Epithelial cell of esophagus (primary cell): ENCODE results near the gene ZNF628.

ENCODE experiments used
- DNase-seq: peaks from one replicate; pipeline ENCODE4 v3.0.0; 2010; ENCODE audit warnings: low read depth
- H3K4me3 ChIP-seq: 2 replicates; pipeline ENCODE4 v1.5.1; 2011; ENCODE audit warnings: mild to moderate bottlenecking, low read length, control low read depth
- CTCF ChIP-seq: IDR thresholded peaks from 2 replicates; pipeline ENCODE4 v1.5.1; 2011; ENCODE audit warnings: low read depth, mild to moderate bottlenecking, low read length, control low read depth, inconsistent platforms; ENCODE audit not compliant: insufficient read depth; ENCODE audit errors: missing control alignments

The ZNF628 gene

DNA sequence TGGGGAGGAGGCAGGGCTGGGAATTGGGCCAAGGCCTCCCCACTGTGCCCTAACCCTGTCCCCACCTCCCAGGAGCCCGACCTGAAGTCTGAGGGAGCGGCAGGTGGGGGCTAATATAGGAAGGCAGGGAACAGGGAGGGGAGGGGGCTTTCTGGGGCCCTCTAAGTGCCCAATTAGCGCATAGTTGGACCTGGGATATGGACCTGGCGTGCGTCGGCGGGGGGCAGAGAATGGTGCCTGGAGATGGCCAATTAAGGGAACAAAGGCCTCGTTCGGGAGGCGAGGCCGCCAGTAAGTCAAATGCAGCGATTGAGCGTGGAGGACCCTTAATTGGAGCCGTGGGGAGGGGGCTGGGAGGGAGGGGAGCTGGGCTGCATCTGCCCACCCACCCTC, 11.8 kb upstream of the ZNF628 start, which contains the start of gene C19orf85:
Gene C19orf85, minus strand, starts transcription at position 90 of the 393 bp plus-strand sequence. CDS start 197 bp downstream, outside the sequence.
- no peak for TF ChIP-seq CTCF
- no peak within 1 kb of the TSS for H3K4me3 ChIP-seq
- no peak for DNase-seq

DNA sequence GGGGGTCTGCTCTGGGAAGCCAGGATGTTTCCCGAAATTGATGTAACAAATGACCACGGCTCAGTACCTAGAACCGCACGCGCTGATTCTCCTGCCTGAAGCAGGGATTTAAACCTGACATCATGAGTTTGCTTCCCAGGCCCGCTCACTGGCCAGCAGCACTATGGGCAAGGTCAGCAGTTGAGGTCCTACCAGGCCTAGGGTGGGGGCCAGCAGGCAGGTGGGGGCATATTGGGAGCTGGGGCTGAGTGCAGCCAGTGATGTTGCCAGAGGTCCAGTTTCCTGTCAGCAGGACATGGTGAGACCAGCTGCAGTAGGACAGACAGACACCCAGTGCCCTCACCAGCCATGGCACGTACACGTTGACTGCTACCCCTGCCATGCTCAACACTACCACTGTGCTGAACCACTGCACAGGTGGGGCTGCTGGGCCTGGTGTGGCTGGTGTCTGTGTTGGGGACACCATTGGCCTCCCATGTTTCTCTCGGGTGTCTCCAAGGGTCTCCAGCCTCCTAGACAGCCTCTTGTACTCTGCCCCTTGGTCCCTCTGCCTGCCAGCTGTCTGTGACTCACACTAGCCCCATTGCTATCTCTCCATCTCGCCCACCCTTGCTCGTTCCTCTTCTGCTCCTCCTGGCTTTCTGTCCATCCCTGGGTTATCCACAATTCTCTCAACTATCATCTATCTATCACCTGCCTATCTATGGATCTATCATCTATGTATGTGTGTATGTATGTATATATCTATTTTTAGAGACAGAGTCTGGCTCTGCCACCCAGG, 10.8 kb upstream of the ZNF628 start:
- no peak overlapping the region for H3K4me3 ChIP-seq
- TF ChIP-seq CTCF, result no peak
- no peak for DNase-seq

- DNase-seq, result no peak
- TF ChIP-seq CTCF, result no peak
- no peak overlapping the region for H3K4me3 ChIP-seq
These were observed 10.2 kb upstream of the ZNF628 start for GRCh38 chr19:55466241-55466614.

GRCh38 chr19:55467236-55468053, 9.0 kb upstream of the ZNF628 start:
- no peak overlapping the region for H3K4me3 ChIP-seq
- peak; percentile 47 for DNase-seq
- peak; percentile 62 for TF ChIP-seq CTCF

DNA sequence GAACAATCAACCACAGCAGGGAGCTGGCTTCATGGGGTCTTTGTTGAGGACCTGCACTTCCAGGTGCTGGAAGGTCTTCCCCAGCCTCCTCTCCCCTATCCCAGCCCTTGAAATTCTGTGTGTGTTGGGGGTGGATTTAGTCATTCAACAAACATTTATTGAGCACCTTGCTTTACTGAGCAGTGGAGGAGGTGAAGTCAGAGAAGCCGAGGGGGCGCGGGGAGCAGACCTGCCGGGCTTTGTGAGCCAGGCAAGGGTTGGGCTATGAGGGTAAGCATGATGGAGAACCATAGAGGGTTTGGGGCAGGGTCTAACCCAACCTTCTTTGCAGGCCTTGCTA, 8.4 kb upstream of the ZNF628 start:
- H3K4me3 ChIP-seq, result no peak overlapping the region
- DNase-seq, result no peak
- TF ChIP-seq CTCF, result no peak

DNA sequence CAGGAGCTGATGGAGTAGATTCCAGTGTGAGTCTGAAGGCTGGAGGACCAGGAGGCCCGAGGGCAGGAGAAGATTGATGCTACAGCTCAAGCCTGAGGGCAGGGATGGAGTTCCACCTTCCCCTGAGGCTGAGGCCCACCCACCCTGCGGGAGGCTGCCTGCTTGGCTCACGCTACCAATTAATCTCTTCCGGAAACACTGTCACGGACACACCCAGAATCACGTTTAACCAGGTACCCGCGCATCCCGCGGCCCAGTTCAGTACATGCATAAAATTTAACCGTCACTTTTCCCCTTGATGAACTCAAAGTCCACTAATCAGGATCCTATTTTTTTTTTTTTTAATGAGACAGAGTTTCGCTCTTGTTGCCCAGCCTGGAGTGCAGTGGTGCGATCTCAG, 5.2 kb upstream of the ZNF628 start:
- TF ChIP-seq CTCF, result no peak
- H3K4me3 ChIP-seq, result no peak overlapping the region
- no peak for DNase-seq
